K562 (cell line): ENCODE data around the gene PDZD2. TPM values are rescaled to one million over a fixed set of nuclear protein-coding genes. Genes with fewer than 3 reads are reported as not detected.

Source experiments
- ATAC-seq: fragments of 200-7000 bp; cut with Tn5 transposase; 3 replicates; pipeline ENCODE4 v1.9.1; 2020; ENCODE audit warnings: moderate library complexity
- BruUV-seq: library from RNA; stranded (reverse); fragments of 400-500 nt; replicated peaks from 2 replicates; lab custom pipeline; 2021; lab: Mats Ljungman, UMichigan
- CTCF ChIA-PET: fragments of 300-600 bp; formaldehyde crosslinking; extraction: SDS; loops from one replicate; lab custom pipeline; 2021; ENCODE audit warnings: low intra/inter-chr PET ratio; lab: Yijun Ruan, JAX
- POLR2A ChIA-PET: fragments of 300-600, 350-650 bp; sonication (Branson Sonifier 250); formaldehyde crosslinking; extraction: SDS; loops from one replicate; lab custom pipeline; 2021; ENCODE audit warnings: antibody characterized with exemption, inconsistent platforms; lab: Yijun Ruan, JAX
- DNase-seq, 4 experiments: peaks; one replicate each; pipeline versions ENCODE4 v3.0.0 to v3.0.0-alpha.2; 2011 to 2018; ENCODE audit warnings: low spot score in 3 of 4, mixed read lengths in 3 of 4; ENCODE audit errors: extremely low read depth in 1 of 4
- FAIRE-seq: peaks from 2 replicates; lab custom pipeline; 2011; peaks lifted over from hg19 to GRCh38; lab: Jason Lieb, UNC
- H2AFZ ChIP-seq: 2 replicates; pipeline ENCODE4 v1.6.0; 2011; ENCODE audit warnings: low read depth, low read length, control low read depth, inconsistent platforms
- H3K27ac ChIP-seq: fragments of 200-600 bp; 3 replicates; pipeline ENCODE4 v1.8.0; 2011; ENCODE audit warnings: low read depth, mild to moderate bottlenecking, control low read depth, inconsistent platforms, low read length, moderate library complexity, mixed read lengths; ENCODE audit errors: extremely low read depth
- H3K27me3 ChIP-seq, 2 experiments: fragments of 300-600 bp in 1 of 2; 2 replicates in 1 of 2; 3 replicates in 1 of 2; pipeline versions ENCODE4 v1.6.0 to v1.8.0; 2011; ENCODE audit warnings: inconsistent platforms in 2 of 2, low read length in 2 of 2, mild to moderate bottlenecking in 1 of 2, mixed read lengths in 1 of 2, moderate library complexity in 1 of 2; ENCODE audit not compliant: control insufficient read depth in 2 of 2, insufficient read depth in 2 of 2
- H3K36me3 ChIP-seq: fragments of 300-600 bp; 3 replicates; pipeline ENCODE4 v1.8.0; 2011; ENCODE audit warnings: mild to moderate bottlenecking, low read length, inconsistent platforms; ENCODE audit not compliant: control insufficient read depth, insufficient read depth
- H3K4me1 ChIP-seq, 2 experiments: fragments of 200-600 bp in 1 of 2; replicated peaks in 1 of 2; 2 replicates in 1 of 2; 3 replicates in 1 of 2; pipeline versions ENCODE4 v1.5.1 to v1.8.0; 2011; ENCODE audit warnings: inconsistent platforms in 2 of 2, low read length in 2 of 2, mild to moderate bottlenecking in 1 of 2, mixed read lengths in 1 of 2, moderate library complexity in 1 of 2; ENCODE audit not compliant: control insufficient read depth in 2 of 2, insufficient read depth in 2 of 2
- H3K4me2 ChIP-seq: 2 replicates; pipeline ENCODE4 v1.6.1; 2011; ENCODE audit warnings: low read length, control low read depth, inconsistent platforms, mixed read lengths; ENCODE audit not compliant: insufficient read depth
- H3K4me3 ChIP-seq: fragments of 200-600 bp; sonication (generic), shearing (Covaris generic); 2 replicates; pipeline ENCODE4 v1.5.1; 2016; ENCODE audit warnings: control low read depth, inconsistent platforms
- H3K79me2 ChIP-seq: fragments of 200-600 bp; 3 replicates; pipeline ENCODE4 v1.8.0; 2011; ENCODE audit warnings: low read length, inconsistent platforms; ENCODE audit not compliant: control insufficient read depth, insufficient read depth
- H3K9ac ChIP-seq, 2 experiments: 2 replicates each; pipeline versions ENCODE4 v1.6.0 to v1.6.1; 2011; ENCODE audit warnings: low read depth in 2 of 2, low read length in 2 of 2, control low read depth in 1 of 2, inconsistent platforms in 1 of 2, mild to moderate bottlenecking in 1 of 2, mixed read lengths in 1 of 2; ENCODE audit not compliant: insufficient read depth in 1 of 2
- H3K9me1 ChIP-seq: one replicate; pipeline ENCODE4 v1.6.0; 2011; ENCODE audit warnings: inconsistent platforms, mild to moderate bottlenecking, low read length, moderate library complexity; ENCODE audit not compliant: control insufficient read depth, insufficient read depth
- H3K9me3 ChIP-seq: replicated peaks from 2 replicates; pipeline ENCODE4 v1.5.1; 2011; ENCODE audit warnings: low read depth, low read length, inconsistent platforms; ENCODE audit not compliant: control insufficient read depth, insufficient read depth
- H4K20me1 ChIP-seq: replicated peaks from 2 replicates; pipeline ENCODE4 v1.6.1; 2011; ENCODE audit warnings: low read length, inconsistent platforms, mixed read lengths; ENCODE audit not compliant: control insufficient read depth, insufficient read depth
- CEBPB ChIP-seq: fragments of 450-650 bp; IDR thresholded peaks from 2 replicates; pipeline ENCODE4 v1.6.1; 2016; ENCODE audit warnings: missing genetic modification characterization, missing compliant biosample characterization
- ID3 ChIP-seq, 2 experiments: fragments of 250-450 bp in 1 of 2; fragments of 450-650 bp in 1 of 2; sonication (Bioruptor Pico) in 1 of 2; IDR thresholded peaks; 2 replicates each; pipeline versions ENCODE4 v1.6.1 to v1.8.0; 2016 to 2021; ENCODE audit warnings: mild to moderate bottlenecking in 2 of 2, moderate library complexity in 2 of 2, missing compliant biosample characterization in 1 of 2, missing genetic modification characterization in 1 of 2
- KAT8 ChIP-seq: fragments of 450-650 bp; IDR thresholded peaks from 2 replicates; pipeline ENCODE4 v1.6.1; 2016; ENCODE audit warnings: low read depth, mild to moderate bottlenecking
- NFIC ChIP-seq: fragments of 450-650 bp; IDR thresholded peaks from 2 replicates; pipeline ENCODE4 v1.6.1; 2017; ENCODE audit warnings: mild to moderate bottlenecking, inconsistent platforms
- NFRKB ChIP-seq: fragments of 450-650 bp; IDR thresholded peaks from 2 replicates; pipeline ENCODE4 v1.6.1; 2016; ENCODE audit warnings: low read depth
- PHF21A ChIP-seq: fragments of 450-650 bp; IDR thresholded peaks from 2 replicates; pipeline ENCODE4 v1.6.1; 2017; ENCODE audit warnings: low read depth, borderline replicate concordance
- SP2 ChIP-seq: IDR thresholded peaks from 2 replicates; pipeline ENCODE4 v1.6.1; 2011; ENCODE audit warnings: mild to moderate bottlenecking, low read depth, low read length, moderate library complexity; ENCODE audit not compliant: poor library complexity, severe bottlenecking; ENCODE audit errors: extremely low read depth
- ZBTB34 ChIP-seq: fragments of 250-450 bp; sonication (Bioruptor Pico); IDR thresholded peaks from 2 replicates; pipeline ENCODE4 v1.8.0; 2021; ENCODE audit warnings: mild to moderate bottlenecking, moderate library complexity
- WGBS: fragments of 100-300 bp; shearing (Covaris generic); methylation state at CpG from one replicate; pipeline ENCODE4 v1.1.6; 2016; ENCODE audit warnings: low coverage, mixed read lengths; ENCODE audit not compliant: insufficient coverage; ENCODE audit errors: missing lambda C conversion rate; 5-methylcytosine and 5-hydroxymethylcytosine counted together
- in situ Hi-C: fragments of 300-500 bp; cut with MboI; formaldehyde crosslinking; loops from 4 replicates; pipeline ENCODE4 v1.15.0; 2018; ENCODE audit warnings: inconsistent platforms, mixed read lengths
- intact Hi-C: fragments of 100-400 bp; cut with micrococcal nuclease; formaldehyde crosslinking; loops from 2 replicates; pipeline ENCODE4 v1.14.2; 2022
- polyA plus RNA-seq, 8 experiments: library from polyadenylated mRNA; depleted of rRNA in 4 of 8; stranded (reverse) in 5 of 8; unstranded in 3 of 8; fragments of >200 nt; fragmentation: Nextera tagmentation in 2 of 8; fragmentation: Illumina TruSeq in 1 of 8; extraction: Ambion mirVana in 2 of 8; extraction: Trizol in 1 of 8; gene quantifications; 2 replicates each; pipeline versions ENCODE4 v1.2.1 to v1.2.3, GENCODE V29; 2011 to 2014; ENCODE audit warnings: inconsistent platforms in 1 of 8, missing spikeins in 1 of 8
- total RNA-seq, 7 experiments: library from RNA; depleted of rRNA in 6 of 7; stranded (reverse); fragments of >200 nt in 6 of 7; fragmentation: Illumina TruSeq in 2 of 7; extraction: Trizol in 2 of 7; gene quantifications; 2 replicates each; pipeline versions ENCODE4 v1.2.1 to v1.2.3, GENCODE V29; 2011 to 2021; ENCODE audit warnings: low replicate concordance in 1 of 7

PDZD2 gene
- total and polyA plus RNA-seq, 9 of the 15 experiments (the other 6 are each of a cell fraction or from before 2014, with no cell fraction given), result 0.02 to 0.08 (median 0.04) TPM; not detected in 6

- WGBS, result 2% methylated on average over 9 of the region's 10 CpGs
- intact Hi-C loops, result no loop called here
- H3K4me2 ChIP-seq, result no peak overlapping the region
- ChIA-PET CTCF (no interaction called here), POLR2A (interaction anchor here (0.5 to 0.8 kb wide), 2 partner anchors 101 to 120 kb away, joined by 3 read pairs; no protein-coding TSS in a partner anchor)
- H3K9me3 ChIP-seq, result no peaks in the 10 kb centered on the region
- H4K20me1 ChIP-seq, result 0 out of 2 replicates have a peak, but pooled peaks cover 3% of the 10 kb centered on the region
- no TSS peak for BruUV-seq
- no peak overlapping the region for H3K9ac ChIP-seq
- ATAC-seq (no peak), DNase-seq (no peak)
- no peaks in the 10 kb centered on the region for H3K4me1 ChIP-seq
- in situ Hi-C loops, result no loop called here
- H3K79me2 ChIP-seq, result no peaks in the 10 kb centered on the region
- no peaks in the 10 kb centered on the region for H3K9me1 ChIP-seq
- H3K4me3 ChIP-seq, result no peak overlapping the region
- TF ChIP-seq CEBPB (tag), result peak; percentile 36
- TF ChIP-seq PHF21A, result no peak
- TF ChIP-seq, all 486 proteins: peak for 1
- no peak for FAIRE-seq
- no peaks in the 10 kb centered on the region for H3K36me3 ChIP-seq
- H2AFZ ChIP-seq, result no peak overlapping the region
- no peak overlapping the region for H3K27ac ChIP-seq
- peaks cover 10 to 28% of the 10 kb centered on the region in 2 experiments; a peak in 3 of 5 replicates for H3K27me3 ChIP-seq
These were observed 296.8 kb downstream of the PDZD2 start for GRCh38 chr5:31935496-31936369.

DNA sequence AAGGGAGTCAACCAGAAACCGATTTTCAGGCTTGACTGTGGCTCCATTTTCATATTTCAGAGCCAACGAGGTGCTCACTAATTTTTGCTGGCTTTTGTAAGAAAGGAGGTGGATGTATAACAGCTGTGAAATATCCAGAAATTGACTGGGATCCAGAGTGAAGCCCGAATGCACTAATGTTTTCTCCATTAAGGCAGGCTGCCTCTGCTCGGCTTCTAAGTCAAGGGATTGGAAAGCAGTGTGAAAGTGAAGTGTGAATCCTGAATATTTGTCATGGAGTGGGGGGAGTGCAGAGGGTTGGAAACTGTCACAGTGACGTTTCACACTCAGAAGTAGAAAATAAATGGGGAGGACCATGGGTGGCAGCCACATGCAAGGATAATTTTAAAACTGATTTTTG lies 297.8 kb downstream of the PDZD2 start:
- no peaks in the 10 kb centered on the region for H3K36me3 ChIP-seq
- in situ Hi-C loops, result no loop called here
- 0 out of 2 replicates have a peak, but pooled peaks cover 3% of the 10 kb centered on the region for H4K20me1 ChIP-seq
- no peak overlapping the region for H3K27ac ChIP-seq
- H3K4me2 ChIP-seq, result no peak overlapping the region
- no peak overlapping the region for H3K4me3 ChIP-seq
- no peaks in the 10 kb centered on the region for H3K9me1 ChIP-seq
- no peak overlapping the region for H2AFZ ChIP-seq
- ChIA-PET POLR2A (no interaction called here), CTCF (no interaction called here)
- no peaks in the 10 kb centered on the region for H3K79me2 ChIP-seq
- no peak for FAIRE-seq
- H3K9me3 ChIP-seq, result no peaks in the 10 kb centered on the region
- BruUV-seq, result no TSS peak
- no peak overlapping the region for H3K9ac ChIP-seq
- 1% methylated on average over 5 of the region's 5 CpGs for WGBS
- no peaks in the 10 kb centered on the region for H3K4me1 ChIP-seq
- intact Hi-C loops, result no loop called here
- H3K27me3 ChIP-seq, result peaks cover 5 to 23% of the 10 kb centered on the region in 2 experiments; a peak in 3 of 5 replicates
- DNase-seq, result no peak
- no peak for ATAC-seq
- TF ChIP-seq NFRKB, result no peak
- TF ChIP-seq SP2, result no peak
- no peak for TF ChIP-seq KAT8
- TF ChIP-seq ZBTB34 (CRISPR knock-in tag), result no peak
- no peak for TF ChIP-seq NFIC
- no peak for TF ChIP-seq ID3 (CRISPR knock-in tag; IDR thresholded peaks at IDR 0.05)
- no peak for TF ChIP-seq ID3 (tag; IDR thresholded peaks at IDR 0.05)
